HAP-1 (cell line): Measurements from ENCODE around the gene MINDY1.

Experiments used
- DNase-seq, 2 experiments: peaks; one replicate each; pipeline ENCODE4 v3.0.0-alpha.2; 2016 to 2020; ENCODE audit warnings: low spot score in 2 of 2
- H3K27me3 ChIP-seq: fragments of 250-450 bp; sonication (Bioruptor Pico); 2 replicates; pipeline ENCODE4 v1.5.1; 2020; ENCODE audit warnings: low read depth, mild to moderate bottlenecking, moderate library complexity
- H3K36me3 ChIP-seq: fragments of 250-450 bp; sonication (Bioruptor Pico); replicated peaks from 2 replicates; pipeline ENCODE4 v1.5.1; 2020; ENCODE audit warnings: mild to moderate bottlenecking
- H3K4me1 ChIP-seq: fragments of 250-450 bp; sonication (Bioruptor Pico); 2 replicates; pipeline ENCODE4 v1.5.1; 2020; ENCODE audit warnings: mild to moderate bottlenecking
- H3K4me3 ChIP-seq: fragments of 250-450 bp; sonication (Bioruptor Pico); 2 replicates; pipeline ENCODE4 v1.5.1; 2020; ENCODE audit warnings: mild to moderate bottlenecking, moderate library complexity
- H3K9me3 ChIP-seq: fragments of 250-450 bp; sonication (Bioruptor Pico); 2 replicates; pipeline ENCODE4 v1.5.1; 2020; ENCODE audit warnings: mild to moderate bottlenecking, moderate library complexity
- in situ Hi-C: fragments of 300-500 bp; cut with MboI; formaldehyde crosslinking; loops from 3 replicates; pipeline ENCODE4 v1.14.3; 2020; ENCODE audit warnings: low sequenced_read_pairs, inconsistent platforms, mixed read lengths

Gene MINDY1

GRCh38 chr1:150955280-150955679 lies 51.4 kb downstream of the MINDY1 start:
- Histone ChIP-seq H3K9me3 (no peaks in the 10 kb centered on the region), H3K4me3 (no peak overlapping the region), H3K36me3 (peaks cover 70% of the 10 kb centered on the region), H3K4me1 (no peaks in the 10 kb centered on the region), H3K27me3 (no peaks in the 10 kb centered on the region)
- no peak for DNase-seq
- in situ Hi-C loops, result no loop called here

DNA sequence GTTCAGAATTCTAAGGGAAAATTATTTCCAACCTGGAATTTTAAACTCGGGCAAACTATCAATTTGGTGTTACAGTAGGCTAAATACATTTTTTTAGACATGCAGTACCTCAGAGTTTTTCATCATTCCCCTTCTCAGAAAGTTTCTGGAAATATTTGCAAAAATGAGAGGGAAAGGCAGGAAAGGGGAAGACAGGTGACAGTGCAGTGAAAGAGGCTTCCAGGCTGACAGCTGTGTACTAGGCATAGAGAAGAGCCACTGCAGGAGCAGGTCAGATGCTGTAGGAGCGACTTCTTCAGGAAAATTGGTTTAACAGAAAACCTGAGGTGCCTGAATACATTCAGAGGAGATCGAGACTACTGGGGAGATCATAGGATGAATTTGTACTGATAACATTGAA lies 52.0 kb downstream of the MINDY1 start:
- Histone ChIP-seq H3K4me1 (no peaks in the 10 kb centered on the region), H3K4me3 (no peak overlapping the region), H3K36me3 (peaks cover 69% of the 10 kb centered on the region), H3K27me3 (no peaks in the 10 kb centered on the region), H3K9me3 (no peaks in the 10 kb centered on the region)
- DNase-seq, result no peak
- in situ Hi-C loops, result no loop called here
